ENCODE measurements around the gene MALRD1.

The MALRD1 gene

DNA sequence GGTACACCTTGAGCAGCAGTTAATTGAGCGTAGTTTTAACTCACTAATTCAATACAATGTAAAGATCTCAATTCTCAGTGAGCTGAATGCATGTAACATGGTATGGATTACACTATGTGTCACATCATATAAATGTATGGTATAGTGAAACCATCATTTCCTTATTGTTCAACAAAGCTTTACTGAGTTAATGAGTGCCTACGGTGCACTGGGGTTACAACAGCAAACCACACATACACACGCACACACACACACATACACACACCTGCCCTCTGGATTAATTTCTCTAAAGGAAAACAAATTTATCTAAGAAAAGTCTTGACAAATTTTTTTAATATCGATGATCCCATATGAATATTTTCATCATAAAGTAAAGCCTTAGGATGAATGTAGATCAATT lies 369.1 kb downstream of the MALRD1 start:
- Histone ChIP-seq H3K27me3 (no peaks in the 10 kb centered on the region), H3K9ac (no peak overlapping the region), H3K4me1 (no peaks in the 10 kb centered on the region), H3K36me3 (no peaks in the 10 kb centered on the region), H4K20me1 (no peaks in the 10 kb centered on the region), H3K4me2 (no peak overlapping the region), H3K9me3 (replicated peaks in 1 of 11) (no peaks in the 10 kb centered on the region), H3K27ac (no peak overlapping the region), H3K4me3 (no peak overlapping the region)
- no peak for TF ChIP-seq Cebpa-rat (IDR thresholded peaks at IDR 0.05)

DNA sequence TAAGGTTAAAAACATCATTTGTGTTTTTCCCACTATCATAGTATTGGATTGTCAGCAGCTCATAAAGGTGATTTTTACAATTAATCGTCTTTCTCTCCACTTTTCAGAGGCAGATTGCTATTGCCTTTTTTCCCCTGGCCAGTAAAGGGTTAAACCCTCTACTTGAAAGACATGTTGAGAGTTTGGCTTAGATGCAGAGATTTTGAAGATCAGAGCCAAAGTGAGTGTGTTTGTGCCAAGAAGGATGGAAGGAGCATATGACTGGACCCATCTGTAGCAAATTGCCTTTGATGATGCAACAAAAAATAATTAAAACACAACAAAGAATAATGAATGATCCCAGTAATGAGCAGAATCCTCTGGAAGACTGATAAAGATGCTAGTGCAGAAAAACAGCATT lies 373.1 kb downstream of the MALRD1 start:
- no peak overlapping the region for H3K9ac ChIP-seq
- H3K4me1 ChIP-seq: no peaks in the 10 kb centered on the region
- no peaks in the 10 kb centered on the region for H3K9me3 ChIP-seq (replicated peaks in 1 of 11)
- no peaks in the 10 kb centered on the region for H3K27me3 ChIP-seq
- TF ChIP-seq Cebpa-rat (IDR thresholded peaks at IDR 0.05): no peak
- no peak overlapping the region for H3K4me2 ChIP-seq
- no peaks in the 10 kb centered on the region for H3K36me3 ChIP-seq
- no peak overlapping the region for H3K4me3 ChIP-seq
- H4K20me1 ChIP-seq: no peaks in the 10 kb centered on the region
- H3K27ac ChIP-seq: no peak overlapping the region

GRCh38 chr10:19426034-19426433 lies 377.4 kb downstream of the MALRD1 start:
- Histone ChIP-seq H3K4me2 (no peak overlapping the region), H3K27ac (no peak overlapping the region), H4K20me1 (no peaks in the 10 kb centered on the region), H3K27me3 (no peaks in the 10 kb centered on the region), H3K4me3 (no peak overlapping the region), H3K36me3 (no peaks in the 10 kb centered on the region), H3K9me3 (replicated peaks in 1 of 11) (no peaks in the 10 kb centered on the region), H3K9ac (no peak overlapping the region), H3K4me1 (no peaks in the 10 kb centered on the region)
- no peak for TF ChIP-seq Cebpa-rat (IDR thresholded peaks at IDR 0.05)

DNA sequence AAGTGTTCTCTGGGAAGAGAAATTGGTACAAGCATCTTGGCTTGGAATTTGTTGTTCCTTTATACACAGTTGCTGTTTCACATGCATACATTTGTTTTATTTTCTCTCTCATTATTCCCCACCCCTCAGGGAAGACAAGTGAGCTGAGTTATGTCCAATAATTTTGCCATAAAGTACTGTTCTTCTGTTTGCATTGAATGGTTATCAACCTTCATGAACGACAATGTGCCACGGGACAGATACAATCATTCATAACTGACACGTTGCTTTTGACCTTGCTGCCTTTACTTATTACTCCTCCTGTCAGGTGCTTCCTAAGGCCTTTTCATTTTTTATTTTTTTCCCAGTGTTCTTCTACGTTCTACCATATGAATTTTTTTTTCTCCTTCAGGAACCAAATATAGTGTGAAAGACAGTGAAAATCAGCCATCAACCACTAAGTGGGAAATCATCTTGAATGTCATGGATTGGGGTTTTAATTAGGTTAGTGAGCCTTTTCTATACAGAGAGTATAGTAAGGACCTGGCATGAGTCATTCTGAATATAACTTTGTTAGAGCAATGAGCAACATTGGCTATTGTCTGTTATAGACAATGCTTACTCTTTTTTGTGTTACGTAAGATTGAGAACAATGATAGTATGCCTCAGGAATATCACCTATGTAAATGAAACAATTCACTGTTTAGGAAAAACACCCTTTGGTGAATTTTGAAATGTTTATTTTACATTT lies 383.2 kb downstream of the MALRD1 start:
- Histone ChIP-seq H3K4me3 (no peak overlapping the region), H3K9me3 (replicated peaks in 1 of 11) (no peaks in the 10 kb centered on the region), H3K27me3 (no peaks in the 10 kb centered on the region), H3K36me3 (no peaks in the 10 kb centered on the region), H3K4me2 (no peak overlapping the region), H4K20me1 (no peaks in the 10 kb centered on the region), H3K27ac (no peak overlapping the region), H3K9ac (no peak overlapping the region), H3K4me1 (no peaks in the 10 kb centered on the region)
- TF ChIP-seq Cebpa-rat (IDR thresholded peaks at IDR 0.05): no peak

DNA sequence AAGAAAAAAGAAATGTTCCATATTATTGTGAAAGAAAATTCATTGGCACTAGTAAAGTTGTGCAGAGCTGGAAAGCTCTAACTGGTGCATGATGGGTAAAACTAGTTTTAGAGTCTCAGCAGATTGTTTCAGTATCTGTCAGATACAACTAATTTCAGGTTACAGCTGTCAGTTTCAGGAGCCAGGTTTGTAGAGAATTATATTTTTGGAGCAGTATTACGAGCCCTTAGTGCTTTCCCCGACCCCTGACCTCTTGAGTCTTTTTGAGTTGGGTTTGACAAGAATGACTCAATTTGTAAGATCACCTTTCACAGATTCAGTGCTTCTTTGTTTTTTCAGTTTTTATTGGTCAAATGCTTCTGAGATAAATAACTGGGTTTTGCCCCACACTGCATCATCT lies 401.3 kb downstream of the MALRD1 start:
- no peaks in the 10 kb centered on the region for H4K20me1 ChIP-seq

DNA sequence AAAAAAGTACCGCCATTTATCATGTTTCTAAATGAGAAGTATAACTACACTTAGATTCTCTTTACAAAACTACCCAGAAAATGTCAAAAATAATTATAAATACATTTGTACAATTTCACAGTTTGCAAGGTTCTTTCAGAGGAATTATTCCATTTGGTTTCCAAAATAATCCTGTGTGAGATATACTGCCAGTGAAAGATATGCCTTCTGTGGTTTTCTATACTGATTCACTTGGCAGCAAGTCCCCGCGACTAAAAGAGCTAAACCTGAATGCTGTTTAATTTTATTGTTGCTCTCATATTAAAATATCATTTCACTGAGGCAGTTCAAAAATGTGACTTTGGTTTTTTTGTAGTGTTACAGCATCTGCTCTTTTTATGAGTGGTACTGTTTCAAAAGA lies 402.8 kb downstream of the MALRD1 start:
- Histone ChIP-seq H3K9ac (no peak overlapping the region), H3K4me2 (no peak overlapping the region), H3K27me3 (no peaks in the 10 kb centered on the region), H3K4me1 (no peaks in the 10 kb centered on the region), H3K36me3 (no peaks in the 10 kb centered on the region), H4K20me1 (no peaks in the 10 kb centered on the region), H3K4me3 (no peak overlapping the region), H3K27ac (no peak overlapping the region), H3K9me3 (replicated peaks in 1 of 11) (no peaks in the 10 kb centered on the region)
- no peak for TF ChIP-seq Cebpa-rat (IDR thresholded peaks at IDR 0.05)

More for the DNA sequence above, 401.3 kb downstream of the MALRD1 start:
- no peak overlapping the region for H3K27ac ChIP-seq
- H3K36me3 ChIP-seq: no peaks in the 10 kb centered on the region
- TF ChIP-seq Cebpa-rat (IDR thresholded peaks at IDR 0.05): no peak
- no peaks in the 10 kb centered on the region for H3K4me1 ChIP-seq
- H3K9me3 ChIP-seq (replicated peaks in 1 of 11): peaks cover 0 to 3% (median 0%) of the 10 kb centered on the region in 11 experiments; a peak in 1 of 22 replicates
- no peak overlapping the region for H3K4me2 ChIP-seq
- no peaks in the 10 kb centered on the region for H3K27me3 ChIP-seq
- no peak overlapping the region for H3K9ac ChIP-seq
- H3K4me3 ChIP-seq: no peak overlapping the region

- no peak for TF ChIP-seq Cebpa-rat (IDR thresholded peaks at IDR 0.05)
- no peak overlapping the region for H3K9ac ChIP-seq
- H3K4me2 ChIP-seq: no peak overlapping the region
- H4K20me1 ChIP-seq: no peaks in the 10 kb centered on the region
- no peak overlapping the region for H3K4me3 ChIP-seq
- no peaks in the 10 kb centered on the region for H3K9me3 ChIP-seq (replicated peaks in 1 of 11)
- H3K36me3 ChIP-seq: no peaks in the 10 kb centered on the region
- no peak overlapping the region for H3K27ac ChIP-seq
- no peaks in the 10 kb centered on the region for H3K27me3 ChIP-seq
- no peaks in the 10 kb centered on the region for H3K4me1 ChIP-seq
Measured at GRCh38 chr10:19451937-19452336, 403.3 kb downstream of the MALRD1 start.

- H3K36me3 ChIP-seq: no peaks in the 10 kb centered on the region
- TF ChIP-seq Cebpa-rat (IDR thresholded peaks at IDR 0.05): no peak
- no peaks in the 10 kb centered on the region for H3K4me1 ChIP-seq
- no peak overlapping the region for H3K9ac ChIP-seq
- H3K4me3 ChIP-seq: no peak overlapping the region
- no peak overlapping the region for H3K27ac ChIP-seq
- no peaks in the 10 kb centered on the region for H3K9me3 ChIP-seq (replicated peaks in 1 of 11)
- H4K20me1 ChIP-seq: no peaks in the 10 kb centered on the region
- no peak overlapping the region for H3K4me2 ChIP-seq
- H3K27me3 ChIP-seq: no peaks in the 10 kb centered on the region
Measured at GRCh38 chr10:19453967-19454366, 405.4 kb downstream of the MALRD1 start.

GRCh38 chr10:19461588-19461987 lies 413.0 kb downstream of the MALRD1 start:
- no peaks in the 10 kb centered on the region for H3K9me3 ChIP-seq (replicated peaks in 1 of 11)
- H3K4me2 ChIP-seq: no peak overlapping the region
- H4K20me1 ChIP-seq: no peaks in the 10 kb centered on the region
- H3K9ac ChIP-seq: no peak overlapping the region
- no peaks in the 10 kb centered on the region for H3K4me1 ChIP-seq
- no peak overlapping the region for H3K4me3 ChIP-seq
- H3K27me3 ChIP-seq: no peaks in the 10 kb centered on the region
- no peak overlapping the region for H3K27ac ChIP-seq
- H3K36me3 ChIP-seq: no peaks in the 10 kb centered on the region
- no peak for TF ChIP-seq Cebpa-rat (IDR thresholded peaks at IDR 0.05)

- H3K36me3 ChIP-seq: no peaks in the 10 kb centered on the region
- TF ChIP-seq Cebpa-rat (IDR thresholded peaks at IDR 0.05): no peak
- H3K9ac ChIP-seq: no peak overlapping the region
- H3K27ac ChIP-seq: no peak overlapping the region
- H4K20me1 ChIP-seq: no peaks in the 10 kb centered on the region
- H3K27me3 ChIP-seq: no peaks in the 10 kb centered on the region
- no peak overlapping the region for H3K4me2 ChIP-seq
- H3K4me3 ChIP-seq: no peak overlapping the region
- no peaks in the 10 kb centered on the region for H3K4me1 ChIP-seq
- H3K9me3 ChIP-seq (replicated peaks in 1 of 11): peaks cover 0 to 4% (median 0%) of the 10 kb centered on the region in 11 experiments; a peak in 1 of 22 replicates
Measured at GRCh38 chr10:19466709-19467108, 418.1 kb downstream of the MALRD1 start.

Measured in BLaER1 treated with 17β-estradiol and CSF1 and Interleukin-3, amounts not matched to agents 10 nM and 100 nM (cell line).